ENCODE results near the gene HID1.
"Not testable (repeated sequence)": the region's sequence is repeated elsewhere in the genome, so short reads cannot be mapped to it uniquely, and the experiment has no call there.

Gene HID1

GRCh38 chr17:74987909-74988711, 15.6 kb upstream of the HID1 start:
- DNase-seq (peak in 1 of 3 experiments; percentile 6), ATAC-seq (replicated peaks) (peak; percentile 56)
- H3K4me3 Mint-ChIP-seq = peak overlapping the region; percentile 67 to 68
- no peak overlapping the region for H3K27ac Mint-ChIP-seq
- H3K36me3 Mint-ChIP-seq (ENCODE audit: insufficient read depth) = no peaks in the 10 kb centered on the region
- H3K27me3 Mint-ChIP-seq = peaks cover 0 to 8% of the 10 kb centered on the region in 2 donors
- H3K9me3 Mint-ChIP-seq = no peaks in the 10 kb centered on the region
- H3K4me1 Mint-ChIP-seq (ENCODE audit: low read depth in 2 of 2) = peaks cover 5 to 9% of the 10 kb centered on the region in 2 donors

GRCh38 chr17:74987418-74987908, 14.9 kb upstream of the HID1 start, which contains the start of gene CDR2L:
TSS of gene CDR2L (plus strand) at chr17:74987632. CDS start at chr17:74988044, 412 bp downstream.
- Mint-ChIP-seq H3K27me3 (peaks cover 0 to 8% of the 10 kb centered on the region in 2 donors), H3K4me1 (ENCODE audit: low read depth in 2 of 2) (peaks cover 5 to 11% of the 10 kb centered on the region in 2 donors), H3K36me3 (ENCODE audit: insufficient read depth) (no peaks in the 10 kb centered on the region), H3K9me3 (no peaks in the 10 kb centered on the region), H3K27ac (peak within 1 kb of the TSS; percentile 52 to 60), H3K4me3 (peak within 1 kb of the TSS; percentile 88 to 89)
- DNase-seq (peak; percentile 88 to 93 (median 90)), ATAC-seq (replicated peaks) (peak; percentile 92)

- ATAC-seq (replicated peaks) (no peak), DNase-seq (no peak)
- Mint-ChIP-seq H3K27me3 (peaks cover 0 to 8% of the 10 kb centered on the region in 2 donors), H3K4me3 (no peak overlapping the region), H3K36me3 (ENCODE audit: insufficient read depth) (peaks cover 9% of the 10 kb centered on the region), H3K27ac (no peak overlapping the region), H3K4me1 (ENCODE audit: low read depth in 2 of 2) (peaks cover 12 to 19% of the 10 kb centered on the region in 2 donors), H3K9me3 (no peaks in the 10 kb centered on the region)
Measured at GRCh38 chr17:74986206-74986576, 13.6 kb upstream of the HID1 start.

GRCh38 chr17:74982663-74983313, 10.2 kb upstream of the HID1 start:
- H3K27ac Mint-ChIP-seq = peak overlapping the region; percentile 78 to 91
- peak overlapping the region; percentile 79 to 89 for H3K4me3 Mint-ChIP-seq
- peak in 1 of 3 experiments; percentile 13 for DNase-seq
- not testable (repeated sequence) for H3K9me3 Mint-ChIP-seq; H3K36me3 Mint-ChIP-seq (ENCODE audit: insufficient read depth); H3K27me3 Mint-ChIP-seq
- peaks cover 16 to 20% of the 10 kb centered on the region in 2 donors for H3K4me1 Mint-ChIP-seq (ENCODE audit: low read depth in 2 of 2)
- ATAC-seq (replicated peaks) = peak; percentile 2

- no peaks in the 10 kb centered on the region for H3K9me3 Mint-ChIP-seq
- peak overlapping the region; percentile 78 to 91 for H3K27ac Mint-ChIP-seq
- H3K27me3 Mint-ChIP-seq = peaks cover 0 to 9% of the 10 kb centered on the region in 2 donors
- peak; percentile 71 to 80 (median 72) for DNase-seq
- ATAC-seq (replicated peaks) = peak; percentile 92
- H3K36me3 Mint-ChIP-seq (ENCODE audit: insufficient read depth) = peaks cover 9% of the 10 kb centered on the region
- H3K4me1 Mint-ChIP-seq (ENCODE audit: low read depth in 2 of 2) = peaks cover 14 to 18% of the 10 kb centered on the region in 2 donors
- H3K4me3 Mint-ChIP-seq = peak overlapping the region; percentile 79 to 89
Measured at GRCh38 chr17:74981979-74982662, 9.6 kb upstream of the HID1 start.

- Mint-ChIP-seq H3K4me3 (peak overlapping the region; percentile 79 to 89), H3K27me3 (peaks cover 0 to 9% of the 10 kb centered on the region in 2 donors), H3K36me3 (ENCODE audit: insufficient read depth) (peaks cover 9% of the 10 kb centered on the region), H3K4me1 (ENCODE audit: low read depth in 2 of 2) (peaks cover 11 to 16% of the 10 kb centered on the region in 2 donors), H3K27ac (peak overlapping the region; percentile 78 to 91), H3K9me3 (no peaks in the 10 kb centered on the region)
- ATAC-seq (replicated peaks) (peak; percentile 41), DNase-seq (no peak)
Measured at GRCh38 chr17:74981318-74981978, 8.9 kb upstream of the HID1 start.

GRCh38 chr17:74979408-74980146, 7.0 kb upstream of the HID1 start:
- ATAC-seq (replicated peaks) = no peak
- Mint-ChIP-seq H3K4me3 (no peak overlapping the region), H3K9me3 (no peaks in the 10 kb centered on the region), H3K27ac (peak overlapping the region in 1 of 2 donors; percentile 46), H3K36me3 (ENCODE audit: insufficient read depth) (peaks cover 9% of the 10 kb centered on the region), H3K4me1 (ENCODE audit: low read depth in 2 of 2) (peaks cover 11 to 16% of the 10 kb centered on the region in 2 donors), H3K27me3 (peaks cover 0 to 17% of the 10 kb centered on the region in 2 donors)
- DNase-seq = no peak

GRCh38 chr17:74978240-74978639, 5.7 kb upstream of the HID1 start:
- Mint-ChIP-seq H3K27me3 (peaks cover under 1 to 28% of the 10 kb centered on the region in 2 donors), H3K27ac (no peak overlapping the region), H3K4me3 (no peak overlapping the region), H3K4me1 (ENCODE audit: low read depth in 2 of 2) (peaks cover 11 to 13% of the 10 kb centered on the region in 2 donors), H3K36me3 (ENCODE audit: insufficient read depth) (peaks cover 9% of the 10 kb centered on the region), H3K9me3 (no peaks in the 10 kb centered on the region)
- DNase-seq (no peak), ATAC-seq (replicated peaks) (no peak)

GRCh38 chr17:74977802-74978201, 5.2 kb upstream of the HID1 start:
- Mint-ChIP-seq H3K4me1 (ENCODE audit: low read depth in 2 of 2) (peaks cover 14 to 15% of the 10 kb centered on the region in 2 donors), H3K27me3 (peaks cover 5 to 33% of the 10 kb centered on the region in 2 donors), H3K9me3 (no peaks in the 10 kb centered on the region), H3K4me3 (no peak overlapping the region), H3K36me3 (ENCODE audit: insufficient read depth) (peaks cover 9% of the 10 kb centered on the region), H3K27ac (no peak overlapping the region)
- no peak for ATAC-seq (replicated peaks)
- no peak for DNase-seq

GRCh38 chr17:74975943-74976342, 3.4 kb upstream of the HID1 start:
- Mint-ChIP-seq H3K4me3 (no peak overlapping the region), H3K27ac (no peak overlapping the region), H3K9me3 (no peaks in the 10 kb centered on the region), H3K36me3 (ENCODE audit: insufficient read depth) (no peaks in the 10 kb centered on the region), H3K27me3 (peaks cover 5 to 42% of the 10 kb centered on the region in 2 donors), H3K4me1 (ENCODE audit: low read depth in 2 of 2) (peaks cover 6 to 11% of the 10 kb centered on the region in 2 donors)
- DNase-seq (no peak), ATAC-seq (replicated peaks) (no peak)

GRCh38 chr17:74972973-74973328, 392 bp upstream of the HID1 start:
- Mint-ChIP-seq H3K4me3 (peak overlapping the region; percentile 83 to 92), H3K36me3 (ENCODE audit: insufficient read depth) (no peaks in the 10 kb centered on the region), H3K4me1 (ENCODE audit: low read depth in 2 of 2) (peaks cover 6 to 10% of the 10 kb centered on the region in 2 donors), H3K27me3 (peaks cover 5 to 38% of the 10 kb centered on the region in 2 donors), H3K27ac (peak overlapping the region; percentile 72 to 79), H3K9me3 (no peaks in the 10 kb centered on the region)
- ATAC-seq (replicated peaks) (no peak), DNase-seq (no peak)

- ATAC-seq (replicated peaks) (no peak), DNase-seq (no peak)
- Mint-ChIP-seq H3K27ac (peak overlapping the region in 1 of 2 donors; percentile 28), H3K36me3 (ENCODE audit: insufficient read depth) (no peaks in the 10 kb centered on the region), H3K4me3 (peak overlapping the region; percentile 74 to 83), H3K4me1 (ENCODE audit: low read depth in 2 of 2) (peaks cover 6 to 10% of the 10 kb centered on the region in 2 donors), H3K27me3 (peaks cover 5 to 33% of the 10 kb centered on the region in 2 donors), H3K9me3 (no peaks in the 10 kb centered on the region)
Measured at GRCh38 chr17:74971842-74972106, 785 bp downstream of the HID1 start.
